HCT116 (cell line): ENCODE measurements around the gene TMEM94.
"Not testable (repeated sequence)": the region's sequence is repeated elsewhere in the genome, so short reads cannot be mapped to it uniquely, and the experiment has no call there.

ENCODE experiments used
- ATF3 ChIP-seq: IDR thresholded peaks from 2 replicates; pipeline ENCODE4 v1.6.1; 2012
- CBX3 ChIP-seq: IDR thresholded peaks from 2 replicates; pipeline ENCODE4 v1.6.1; 2012; ENCODE audit warnings: low read depth
- CTCF ChIP-seq, 3 experiments: fragments of 200-600 bp in 1 of 3; sonication (generic) in 1 of 3; IDR thresholded peaks in 2 of 3; conservative IDR thresholded peaks in 1 of 3; 2 replicates each; pipeline ENCODE4 v1.5.1; 2012 to 2017; ENCODE audit warnings: low read depth in 2 of 3, low read length in 2 of 3, antibody characterized with exemption in 1 of 3, borderline replicate concordance in 1 of 3, control low read depth in 1 of 3, mild to moderate bottlenecking in 1 of 3, mixed read lengths in 1 of 3, mixed run types in 1 of 3, moderate library complexity in 1 of 3; ENCODE audit not compliant: insufficient read depth in 1 of 3
- EGR1 ChIP-seq: IDR thresholded peaks from 2 replicates; pipeline ENCODE4 v1.6.1; 2012; ENCODE audit warnings: low read depth
- EZH2 ChIP-seq: fragments of 200-600 bp; sonication (generic); IDR thresholded peaks from 2 replicates; pipeline ENCODE4 v1.6.1; 2017; ENCODE audit warnings: antibody characterized with exemption, mixed run types
- EZH2phosphoT487 ChIP-seq: fragments of 200-600 bp; IDR thresholded peaks from 2 replicates; pipeline ENCODE4 v1.6.1; 2018; ENCODE audit warnings: antibody characterized with exemption, borderline replicate concordance
- POLR2A ChIP-seq: IDR thresholded peaks from 2 replicates; pipeline ENCODE4 v1.7.0; 2011; ENCODE audit warnings: borderline replicate concordance; ENCODE audit not compliant: insufficient read depth, insufficient read length; ENCODE audit errors: extremely low read depth
- POLR2AphosphoS5 ChIP-seq: IDR thresholded peaks from 2 replicates; pipeline ENCODE4 v1.6.1; 2011; ENCODE audit warnings: mild to moderate bottlenecking, low read depth, low read length, moderate library complexity
- RAD21 ChIP-seq: IDR thresholded peaks from 2 replicates; pipeline ENCODE4 v1.6.1; 2012; ENCODE audit warnings: low read depth, mild to moderate bottlenecking
- YY1 ChIP-seq: IDR thresholded peaks from 2 replicates; pipeline ENCODE4 v1.6.1; 2011; ENCODE audit warnings: low read length, low read depth, moderate library complexity, mild to moderate bottlenecking; ENCODE audit not compliant: insufficient replicate concordance; ENCODE audit errors: extremely low read depth
- TF ChIP-seq, protein P1 (sequence below): IDR thresholded peaks from 2 replicates; pipeline ENCODE4 v1.6.1; 2012; ENCODE audit warnings: low read depth

DNA sequence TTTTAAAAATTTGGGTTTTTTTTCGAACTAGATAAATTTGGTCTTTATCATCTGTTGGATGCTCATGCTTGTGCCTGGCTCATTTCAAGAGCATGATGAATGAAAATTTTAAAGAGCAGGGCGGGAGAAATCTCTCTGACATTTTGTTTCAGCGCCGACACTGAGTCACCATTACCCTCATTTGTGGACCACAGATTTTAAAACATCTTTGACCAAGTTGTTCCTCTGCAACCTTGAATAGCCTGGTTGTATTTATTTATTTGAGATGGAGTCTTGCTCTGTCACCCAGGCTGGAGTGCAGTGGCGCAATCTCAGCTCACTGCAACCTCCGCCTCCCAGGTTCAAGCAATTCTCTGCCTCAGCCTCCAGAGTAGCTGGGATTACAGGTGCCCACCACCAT lies 22.0 kb upstream of the TMEM94 start:
- TF ChIP-seq ATF3; YY1; CTCF (IDR thresholded peaks at IDR 0.05 in 2 of 3, conservative IDR thresholded peaks at IDR 0.05 in 1 of 3; ENCODE audit: borderline replicate concordance in 1 of 3, insufficient read depth in 1 of 3, low read depth in 2 of 3, low read length in 2 of 3); EZH2phosphoT487; POLR2A; RAD21; EZH2; CBX3; POLR2AphosphoS5; EGR1: not testable (repeated sequence)
- TF ChIP-seq, protein P1, sequence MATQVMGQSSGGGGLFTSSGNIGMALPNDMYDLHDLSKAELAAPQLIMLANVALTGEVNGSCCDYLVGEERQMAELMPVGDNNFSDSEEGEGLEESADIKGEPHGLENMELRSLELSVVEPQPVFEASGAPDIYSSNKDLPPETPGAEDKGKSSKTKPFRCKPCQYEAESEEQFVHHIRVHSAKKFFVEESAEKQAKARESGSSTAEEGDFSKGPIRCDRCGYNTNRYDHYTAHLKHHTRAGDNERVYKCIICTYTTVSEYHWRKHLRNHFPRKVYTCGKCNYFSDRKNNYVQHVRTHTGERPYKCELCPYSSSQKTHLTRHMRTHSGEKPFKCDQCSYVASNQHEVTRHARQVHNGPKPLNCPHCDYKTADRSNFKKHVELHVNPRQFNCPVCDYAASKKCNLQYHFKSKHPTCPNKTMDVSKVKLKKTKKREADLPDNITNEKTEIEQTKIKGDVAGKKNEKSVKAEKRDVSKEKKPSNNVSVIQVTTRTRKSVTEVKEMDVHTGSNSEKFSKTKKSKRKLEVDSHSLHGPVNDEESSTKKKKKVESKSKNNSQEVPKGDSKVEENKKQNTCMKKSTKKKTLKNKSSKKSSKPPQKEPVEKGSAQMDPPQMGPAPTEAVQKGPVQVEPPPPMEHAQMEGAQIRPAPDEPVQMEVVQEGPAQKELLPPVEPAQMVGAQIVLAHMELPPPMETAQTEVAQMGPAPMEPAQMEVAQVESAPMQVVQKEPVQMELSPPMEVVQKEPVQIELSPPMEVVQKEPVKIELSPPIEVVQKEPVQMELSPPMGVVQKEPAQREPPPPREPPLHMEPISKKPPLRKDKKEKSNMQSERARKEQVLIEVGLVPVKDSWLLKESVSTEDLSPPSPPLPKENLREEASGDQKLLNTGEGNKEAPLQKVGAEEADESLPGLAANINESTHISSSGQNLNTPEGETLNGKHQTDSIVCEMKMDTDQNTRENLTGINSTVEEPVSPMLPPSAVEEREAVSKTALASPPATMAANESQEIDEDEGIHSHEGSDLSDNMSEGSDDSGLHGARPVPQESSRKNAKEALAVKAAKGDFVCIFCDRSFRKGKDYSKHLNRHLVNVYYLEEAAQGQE = not testable (repeated sequence)
